ENCODE results near the gene FEV. TPM values are rescaled to one million over a fixed set of nuclear protein-coding genes. Genes with fewer than 3 reads are reported as not detected.

Gene FEV
- total and polyA plus RNA-seq, 2 donors (not counting 1 experiment from before 2014, with no cell fraction given), result not detected

GRCh38 chr2:218992196-218992595, 7.2 kb upstream of the FEV start:
- Histone ChIP-seq H3K4me1 (ENCODE audit: control insufficient read depth, extremely low read depth, insufficient read depth, low read length) (no peaks in the 10 kb centered on the region), H3K27ac (ENCODE audit: insufficient read depth, low read length) (no peak overlapping the region), H3K4me3 (replicated peaks in 1 of 4; ENCODE audit: control extremely low read depth in 1 of 4, insufficient read depth in 1 of 4, low read depth in 3 of 4, low read length in 4 of 4) (no peak overlapping the region), H3K36me3 (ENCODE audit: control insufficient read depth, insufficient read depth, low read length) (no peaks in the 10 kb centered on the region), H3K27me3 (ENCODE audit: control insufficient read depth, insufficient read depth, low read length) (peaks cover 72% of the 10 kb centered on the region), H3K9me3 (ENCODE audit: control insufficient read depth, insufficient read depth, low read depth, low read length) (no peaks in the 10 kb centered on the region), H2AFZ (ENCODE audit: low read length) (no peak overlapping the region), H4K20me1 (ENCODE audit: control insufficient read depth, extremely low read depth, insufficient read depth, low read length) (no peaks in the 10 kb centered on the region), H3K79me2 (ENCODE audit: control insufficient read depth, insufficient read depth, low read length) (no peaks in the 10 kb centered on the region), H3K9ac (ENCODE audit: insufficient read depth, low read length) (no peak overlapping the region), H3K4me2 (ENCODE audit: extremely low read depth, insufficient read depth, low read length) (no peak overlapping the region)
- TF ChIP-seq CTCF (conservative IDR thresholded peaks at IDR 0.05 in 1 of 2, IDR thresholded peaks at IDR 0.05 in 1 of 2; ENCODE audit: low read depth in 1 of 2, low read length in 2 of 2), result no peak
- no peak for TF ChIP-seq EZH2 (IDR thresholded peaks at IDR 0.05; ENCODE audit: low read length, missing control alignments)
- DNase-seq (ENCODE audit: low read depth in 2 of 2), result no peak

- H3K4me2 ChIP-seq (ENCODE audit: extremely low read depth, insufficient read depth, low read length), result no peak overlapping the region
- H2AFZ ChIP-seq (ENCODE audit: low read length), result no peak overlapping the region
- H3K9me3 ChIP-seq (ENCODE audit: control insufficient read depth, insufficient read depth, low read depth, low read length), result no peaks in the 10 kb centered on the region
- TF ChIP-seq CTCF (conservative IDR thresholded peaks at IDR 0.05 in 1 of 2, IDR thresholded peaks at IDR 0.05 in 1 of 2; ENCODE audit: low read depth in 1 of 2, low read length in 2 of 2), result no peak
- TF ChIP-seq EZH2 (IDR thresholded peaks at IDR 0.05; ENCODE audit: low read length, missing control alignments), result peak; percentile 65
- no peaks in the 10 kb centered on the region for H3K79me2 ChIP-seq (ENCODE audit: control insufficient read depth, insufficient read depth, low read length)
- no peak overlapping the region for H3K4me3 ChIP-seq (replicated peaks in 1 of 4; ENCODE audit: control extremely low read depth in 1 of 4, insufficient read depth in 1 of 4, low read depth in 3 of 4, low read length in 4 of 4)
- H3K36me3 ChIP-seq (ENCODE audit: control insufficient read depth, insufficient read depth, low read length), result no peaks in the 10 kb centered on the region
- DNase-seq (ENCODE audit: low read depth in 2 of 2), result peak; percentile 19 to 32
- H3K4me1 ChIP-seq (ENCODE audit: control insufficient read depth, extremely low read depth, insufficient read depth, low read length), result no peaks in the 10 kb centered on the region
- H4K20me1 ChIP-seq (ENCODE audit: control insufficient read depth, extremely low read depth, insufficient read depth, low read length), result no peaks in the 10 kb centered on the region
- H3K27me3 ChIP-seq (ENCODE audit: control insufficient read depth, insufficient read depth, low read length), result peaks cover 74% of the 10 kb centered on the region
- no peak overlapping the region for H3K9ac ChIP-seq (ENCODE audit: insufficient read depth, low read length)
- H3K27ac ChIP-seq (ENCODE audit: insufficient read depth, low read length), result no peak overlapping the region
Observed at GRCh38 chr2:218991674-218992168, 6.7 kb upstream of the FEV start.

- Histone ChIP-seq H3K9ac (ENCODE audit: insufficient read depth, low read length) (no peak overlapping the region), H3K4me1 (ENCODE audit: control insufficient read depth, extremely low read depth, insufficient read depth, low read length) (no peaks in the 10 kb centered on the region), H3K4me2 (ENCODE audit: extremely low read depth, insufficient read depth, low read length) (no peak overlapping the region), H4K20me1 (ENCODE audit: control insufficient read depth, extremely low read depth, insufficient read depth, low read length) (no peaks in the 10 kb centered on the region), H3K36me3 (ENCODE audit: control insufficient read depth, insufficient read depth, low read length) (no peaks in the 10 kb centered on the region), H3K27ac (ENCODE audit: insufficient read depth, low read length) (no peak overlapping the region), H3K4me3 (replicated peaks in 1 of 4; ENCODE audit: control extremely low read depth in 1 of 4, insufficient read depth in 1 of 4, low read depth in 3 of 4, low read length in 4 of 4) (no peak overlapping the region), H3K9me3 (ENCODE audit: control insufficient read depth, insufficient read depth, low read depth, low read length) (no peaks in the 10 kb centered on the region), H3K79me2 (ENCODE audit: control insufficient read depth, insufficient read depth, low read length) (no peaks in the 10 kb centered on the region), H2AFZ (ENCODE audit: low read length) (no peak overlapping the region), H3K27me3 (ENCODE audit: control insufficient read depth, insufficient read depth, low read length) (peaks cover 82% of the 10 kb centered on the region)
- no peak for TF ChIP-seq CTCF (conservative IDR thresholded peaks at IDR 0.05 in 1 of 2, IDR thresholded peaks at IDR 0.05 in 1 of 2; ENCODE audit: low read depth in 1 of 2, low read length in 2 of 2)
- no peak for TF ChIP-seq EZH2 (IDR thresholded peaks at IDR 0.05; ENCODE audit: low read length, missing control alignments)
- DNase-seq (ENCODE audit: low read depth in 2 of 2), result no peak
Observed at GRCh38 chr2:218990612-218991011, 5.6 kb upstream of the FEV start.
